PC-9 (cell line): ENCODE measurements around the gene ZNF530. TPM values are rescaled to one million over a fixed set of nuclear protein-coding genes. Genes with fewer than 3 reads are reported as not detected.

Experiments used
- BruUV-seq: library from RNA; stranded (reverse); fragments of 400-500 nt; replicated peaks from 2 replicates; lab custom pipeline; 2021; lab: Mats Ljungman, UMichigan
- CTCF ChIA-PET: fragments of 300-600 bp; sonication (Branson Sonifier 250); formaldehyde crosslinking; loops from one replicate; lab custom pipeline; 2022; ENCODE audit warnings: antibody characterized with exemption; lab: Charles Lee
- POLR2A ChIA-PET: fragments of 300-600 bp; sonication (Branson Sonifier 250); formaldehyde crosslinking; loops from one replicate; lab custom pipeline; 2022; ENCODE audit warnings: antibody characterized with exemption; ENCODE audit not compliant: unreplicated experiment; lab: Charles Lee
- DNase-seq, 2 experiments: peaks; one replicate each; pipeline versions ENCODE4 v3.0.0 to v3.0.0-alpha.2; 2015 to 2022; ENCODE audit warnings: mixed read lengths in 1 of 2
- H2AFZ ChIP-seq: fragments of 200-600 bp; sonication (generic); 2 replicates; pipeline ENCODE4 v1.8.1; 2017; ENCODE audit warnings: antibody characterized with exemption
- H3F3A ChIP-seq: fragments of 200-600 bp; sonication (generic); 2 replicates; pipeline ENCODE4 v1.8.1; 2017; ENCODE audit warnings: antibody characterized with exemption, mild to moderate bottlenecking, low read depth; ENCODE audit not compliant: insufficient read depth
- H3K27ac ChIP-seq: fragments of 200-600 bp; sonication (generic); 2 replicates; pipeline ENCODE4 v1.6.1; 2016; ENCODE audit warnings: mixed run types
- H3K27me3 ChIP-seq: fragments of 200-600 bp; sonication (generic); 2 replicates; pipeline ENCODE4 v1.6.1; 2016; ENCODE audit warnings: low read depth, mixed run types; ENCODE audit not compliant: insufficient read depth
- H3K36me3 ChIP-seq: fragments of 200-600 bp; sonication (generic); 2 replicates; pipeline ENCODE4 v1.6.1; 2016; ENCODE audit warnings: low read depth, mixed run types
- H3K4me1 ChIP-seq: fragments of 200-600 bp; sonication (generic); replicated peaks from 2 replicates; pipeline ENCODE4 v1.6.1; 2016; ENCODE audit warnings: mixed run types; ENCODE audit not compliant: insufficient read depth
- H3K4me2 ChIP-seq: fragments of 200-600 bp; sonication (generic); 2 replicates; pipeline ENCODE4 v1.6.1; 2017; ENCODE audit warnings: mixed run types
- H3K4me3 ChIP-seq: fragments of 200-600 bp; sonication (generic); 2 replicates; pipeline ENCODE4 v1.6.1; 2016; ENCODE audit warnings: mixed run types
- H3K79me2 ChIP-seq: fragments of 200-600 bp; sonication (generic); 2 replicates; pipeline ENCODE4 v1.6.1; 2017; ENCODE audit warnings: low read depth, mixed run types
- H3K9me2 ChIP-seq: fragments of 200-600 bp; sonication (generic); 2 replicates; pipeline ENCODE4 v1.8.1; 2017; ENCODE audit warnings: mild to moderate bottlenecking; ENCODE audit not compliant: insufficient read depth
- H3K9me3 ChIP-seq: fragments of 200-600 bp; sonication (generic); 2 replicates; pipeline ENCODE4 v1.8.1; 2016; ENCODE audit warnings: low read depth; ENCODE audit not compliant: insufficient read depth
- H4K20me1 ChIP-seq: fragments of 200-600 bp; sonication (generic); 2 replicates; pipeline ENCODE4 v1.8.1; 2017; ENCODE audit not compliant: insufficient read depth
- CTCF ChIP-seq: fragments of 200-600 bp; sonication (generic); conservative IDR thresholded peaks from 2 replicates; pipeline ENCODE4 v1.6.1; 2017; ENCODE audit warnings: mixed run types, antibody characterized with exemption, mild to moderate bottlenecking, moderate library complexity
- EZH2 ChIP-seq: fragments of 200-600 bp; sonication (generic); IDR thresholded peaks from 2 replicates; pipeline ENCODE4 v1.8.0; 2017; ENCODE audit warnings: antibody characterized with exemption, low read depth
- intact Hi-C: fragments of 100-400 bp; cut with micrococcal nuclease; formaldehyde crosslinking; loops from one replicate; pipeline ENCODE4 v1.10.0; 2022; ENCODE audit not compliant: unreplicated experiment
- total RNA-seq: library from RNA; stranded (reverse); gene quantifications from 2 replicates; pipeline ENCODE4 v1.2.3, GENCODE V29; 2021

The ZNF530 gene
- total RNA-seq, 1 experiment from 2014 or later: 10.5 TPM

- Histone ChIP-seq H2AFZ (peak overlapping the region; percentile 96), H3K79me2 (peaks cover 23% of the 10 kb centered on the region), H3K9me2 (no peaks in the 10 kb centered on the region), H3K27ac (no peak overlapping the region; the same call in 1 of the 2 replicates), H3K36me3 (peaks cover 37% of the 10 kb centered on the region), H3F3A (0 out of 2 replicates have a peak, but pooled peaks cover 18% of the 10 kb centered on the region), H3K4me1 (peaks cover 13% of the 10 kb centered on the region), H3K9me3 (peaks cover 53% of the 10 kb centered on the region), H4K20me1 (no peaks in the 10 kb centered on the region), H3K4me3 (peak overlapping the region; percentile 90), H3K4me2 (peak overlapping the region; percentile 97), H3K27me3 (no peaks in the 10 kb centered on the region)
- no TSS peak for BruUV-seq
- TF ChIP-seq CTCF (no peak), EZH2 (no peak)
- intact Hi-C loops: loop anchor here (2.0 to 5.0 kb wide), 2 partner anchors 32 to 74 kb away; partner anchors contain the start of genes ZNF211 and ZNF549
- ChIA-PET CTCF (interaction anchor here (0.6 kb wide), 1 partner anchor 443 kb away, joined by 3 read pairs; no protein-coding TSS in a partner anchor), POLR2A (interaction anchor here (0.7 kb wide), 1 partner anchor 189 kb away, joined by 3 read pairs; no protein-coding TSS in a partner anchor)
- no peak for DNase-seq
These were observed 41.2 kb upstream of the ZNF530 start for GRCh38 chr19:57558525-57558924.

GRCh38 chr19:57559008-57559403 is 40.7 kb upstream of the ZNF530 start:
- peaks cover 13% of the 10 kb centered on the region for H3K4me1 ChIP-seq
- ChIA-PET CTCF (interaction anchor here (0.6 kb wide), 1 partner anchor 443 kb away, joined by 3 read pairs; no protein-coding TSS in a partner anchor), POLR2A (interaction anchor here (0.7 kb wide), 1 partner anchor 188 kb away, joined by 3 read pairs; no protein-coding TSS in a partner anchor)
- DNase-seq: peak; percentile 53 to 59
- peaks cover 32% of the 10 kb centered on the region for H3K36me3 ChIP-seq
- no peaks in the 10 kb centered on the region for H4K20me1 ChIP-seq
- intact Hi-C loops: loop anchor here (1.0 to 5.0 kb wide), 3 partner anchors 32 to 746 kb away; partner anchors contain the start of genes ERVK3-1, ZNF211 and ZNF549
- peaks cover 23% of the 10 kb centered on the region for H3K79me2 ChIP-seq
- 0 out of 2 replicates have a peak, but pooled peaks cover 18% of the 10 kb centered on the region for H3F3A ChIP-seq
- H3K27ac ChIP-seq: peak overlapping the region; percentile 83
- H2AFZ ChIP-seq: peak overlapping the region; percentile 96
- no TSS peak for BruUV-seq
- no peaks in the 10 kb centered on the region for H3K9me2 ChIP-seq
- no peaks in the 10 kb centered on the region for H3K27me3 ChIP-seq
- H3K4me3 ChIP-seq: peak overlapping the region; percentile 90
- H3K9me3 ChIP-seq: peaks cover 48% of the 10 kb centered on the region
- H3K4me2 ChIP-seq: peak overlapping the region; percentile 97
- TF ChIP-seq EZH2 (no peak), CTCF (no peak)

- BruUV-seq: TSS peak; percentile 48
- 0 out of 2 replicates have a peak, but pooled peaks cover 18% of the 10 kb centered on the region for H3F3A ChIP-seq
- H3K9me3 ChIP-seq: peaks cover 51% of the 10 kb centered on the region
- CTCF ChIA-PET: no interaction called here
- H3K4me1 ChIP-seq: peaks cover 13% of the 10 kb centered on the region
- peak within 1 kb of the TSS; percentile 97 for H3K4me2 ChIP-seq
- H3K9me2 ChIP-seq: no peaks in the 10 kb centered on the region
- peaks cover 23% of the 10 kb centered on the region for H3K79me2 ChIP-seq
- TF ChIP-seq CTCF (no peak), EZH2 (no peak)
- peak within 1 kb of the TSS; percentile 83 for H3K27ac ChIP-seq
- POLR2A ChIA-PET: interaction anchor here (0.7 kb wide), 1 partner anchor 188 kb away, joined by 3 read pairs; no protein-coding TSS in a partner anchor
- H4K20me1 ChIP-seq: no peaks in the 10 kb centered on the region
- H2AFZ ChIP-seq: peak within 1 kb of the TSS; percentile 96
- H3K27me3 ChIP-seq: no peaks in the 10 kb centered on the region; the same call in 1 of the 2 replicates
- intact Hi-C loops: loop anchor here (1.0 to 5.0 kb wide), 5 partner anchors 20 to 746 kb away; partner anchors contain the start of genes ERVK3-1, ZNF211, ZNF549 and ZNF587
- peaks cover 27% of the 10 kb centered on the region for H3K36me3 ChIP-seq
- peak; percentile 83 to 93 for DNase-seq
- peak within 1 kb of the TSS; percentile 90 for H3K4me3 ChIP-seq
These were observed 40.2 kb upstream of the ZNF530 start, which contains the start of gene ZNF550 for GRCh38 chr19:57559404-57560025. ZNF550 (minus strand) TSS chr19:57559863; CDS start chr19:57559682, 181 bp downstream.
